Skeletal muscle satellite cell (primary cell): ENCODE measurements around the gene PLD2.
A peak's percentile ranks its signal among the peaks of the same experiment; 100 is the strongest.

Source experiments
- H3K27me3 ChIP-seq: 2 replicates; pipeline ENCODE4 v1.7.0; 2013; ENCODE audit warnings: low read length; ENCODE audit not compliant: control insufficient read depth, insufficient read depth
- H3K36me3 ChIP-seq: 2 replicates; pipeline ENCODE4 v1.7.0; 2013; ENCODE audit warnings: mild to moderate bottlenecking, control low read depth, low read length; ENCODE audit not compliant: insufficient read depth
- H3K4me1 ChIP-seq: 2 replicates; pipeline ENCODE4 v1.7.0; 2013; ENCODE audit warnings: low read length; ENCODE audit not compliant: control insufficient read depth, insufficient read depth
- H3K4me2 ChIP-seq: 2 replicates; pipeline ENCODE4 v1.7.0; 2013; ENCODE audit warnings: mild to moderate bottlenecking, low read length
- H3K4me3 ChIP-seq: 2 replicates; pipeline ENCODE4 v1.7.0; 2013; ENCODE audit warnings: low read length
- H3K9ac ChIP-seq: 2 replicates; pipeline ENCODE4 v1.7.0; 2013; ENCODE audit warnings: mild to moderate bottlenecking, low read depth, low read length, moderate library complexity
- H3K9me3 ChIP-seq: replicated peaks from 2 replicates; pipeline ENCODE4 v1.7.0; 2013; ENCODE audit warnings: mild to moderate bottlenecking, control low read depth, low read length

PLD2 gene

DNA sequence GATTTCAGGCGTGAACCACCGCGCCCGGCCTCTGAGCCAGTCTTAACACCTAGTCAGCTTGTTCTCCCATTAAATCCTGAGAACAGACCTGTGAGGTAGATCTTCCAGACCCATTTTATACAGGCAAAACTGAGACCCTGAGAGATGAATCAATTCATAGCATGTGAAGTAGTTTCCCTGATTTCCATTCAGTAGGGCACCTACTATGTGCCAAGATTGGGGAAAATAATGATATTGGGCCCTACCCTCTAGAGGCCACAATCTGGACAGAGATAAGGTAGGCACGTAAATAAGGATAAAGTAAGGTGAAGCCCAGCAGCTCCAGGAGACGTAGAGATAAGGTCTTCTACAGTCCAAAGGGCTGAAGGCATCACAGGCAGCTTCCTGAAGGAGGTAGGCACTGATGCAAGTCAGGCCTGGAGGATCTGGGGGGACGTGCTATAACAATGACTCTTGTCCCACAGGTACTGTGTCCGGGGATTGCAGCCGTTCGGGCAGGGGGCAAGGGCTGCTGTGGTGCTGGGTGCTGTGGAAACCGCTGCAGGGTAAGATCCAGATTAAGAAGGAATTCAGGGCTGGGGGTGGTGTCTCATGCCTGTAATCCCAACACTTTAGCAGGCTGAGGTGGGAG is 26.5 kb upstream of the PLD2 start:
- Histone ChIP-seq H3K4me3 (no peak overlapping the region), H3K4me2 (no peak overlapping the region)

DNA sequence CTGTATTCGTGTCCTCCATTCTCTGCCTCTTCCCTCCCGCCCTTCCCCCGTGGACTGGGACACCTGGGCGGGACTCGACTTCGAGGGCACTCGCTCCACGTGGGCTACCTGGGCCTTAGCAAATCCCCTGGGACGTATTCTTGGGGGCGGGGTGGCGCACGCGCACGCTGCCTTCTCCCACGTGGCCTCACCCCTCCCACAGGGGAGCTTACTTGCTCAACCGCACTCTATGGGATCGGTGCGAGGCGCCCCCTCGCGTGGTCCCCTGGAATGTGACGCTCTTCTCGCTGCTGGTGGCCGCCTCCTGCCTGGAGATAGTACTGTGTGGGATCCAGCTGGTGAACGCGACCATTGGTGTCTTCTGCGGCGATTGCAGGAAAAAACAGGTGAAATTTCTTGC is 24.3 kb upstream of the PLD2 start:
- Histone ChIP-seq H3K4me2 (no peak overlapping the region), H3K4me1 (peaks cover 15% of the 10 kb centered on the region), H3K4me3 (no peak overlapping the region), H3K9me3 (no peaks in the 10 kb centered on the region), H3K27me3 (peaks cover 55% of the 10 kb centered on the region), H3K9ac (no peak overlapping the region), H3K36me3 (no peaks in the 10 kb centered on the region)

More for the DNA sequence above, 26.5 kb upstream of the PLD2 start:
- peaks cover under 1% of the 10 kb centered on the region for H3K4me1 ChIP-seq
- peaks cover 58% of the 10 kb centered on the region for H3K27me3 ChIP-seq
- H3K36me3 ChIP-seq: no peaks in the 10 kb centered on the region
- H3K9me3 ChIP-seq: no peaks in the 10 kb centered on the region
- H3K9ac ChIP-seq: no peak overlapping the region

DNA sequence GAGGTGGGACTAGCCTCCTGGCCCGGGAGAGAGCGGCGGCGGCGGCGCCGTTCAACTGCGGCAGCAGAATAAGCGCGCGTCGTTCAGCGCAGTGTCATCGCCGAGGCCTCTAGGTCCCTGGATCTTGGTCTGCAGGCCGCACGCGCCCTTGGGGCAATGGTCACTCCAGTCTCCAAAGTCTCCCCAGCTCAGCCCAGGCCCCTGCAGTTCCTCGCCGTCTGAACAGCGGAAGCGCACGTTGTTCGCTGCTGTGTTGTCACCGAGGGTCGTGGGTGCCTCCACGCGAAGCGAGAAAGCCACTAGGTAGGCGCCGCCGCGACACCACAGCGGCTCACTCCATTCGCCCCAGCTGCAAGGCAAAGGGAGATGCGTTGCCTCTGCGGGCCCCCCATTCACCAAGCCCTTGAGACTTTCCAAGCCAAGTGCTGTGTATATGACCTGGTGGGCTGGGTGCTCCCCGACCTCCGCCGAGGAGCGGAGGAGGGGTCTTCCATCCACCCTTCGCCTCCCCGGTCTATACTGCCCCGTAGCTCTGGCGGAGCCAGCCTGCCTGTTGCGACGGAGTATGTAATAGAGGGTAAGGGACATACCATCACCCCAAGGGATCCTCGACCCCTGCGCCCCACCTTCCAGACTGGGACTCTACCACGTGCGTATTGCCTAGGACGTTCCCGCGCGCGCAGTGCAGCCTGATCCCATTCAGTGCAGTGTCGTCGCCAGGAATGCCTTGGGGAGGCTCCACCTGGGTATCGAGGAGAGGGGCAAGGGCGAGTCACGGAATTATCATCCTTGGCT is 21.4 kb upstream of the PLD2 start:
- no peak overlapping the region for H3K9ac ChIP-seq
- no peaks in the 10 kb centered on the region for H3K36me3 ChIP-seq
- peak overlapping the region; percentile 36 for H3K4me3 ChIP-seq
- no peaks in the 10 kb centered on the region for H3K9me3 ChIP-seq
- H3K4me1 ChIP-seq: peaks cover 24% of the 10 kb centered on the region
- H3K4me2 ChIP-seq: peak overlapping the region; percentile 67
- H3K27me3 ChIP-seq: peaks cover 32% of the 10 kb centered on the region

GRCh38 chr17:4786106-4786511 is 20.8 kb upstream of the PLD2 start, which contains the start of gene VMO1:
TSS of gene VMO1 (minus strand) at chr17:4786364. CDS start at chr17:4786352, 12 bp downstream.
- no peaks in the 10 kb centered on the region for H3K36me3 ChIP-seq
- peak within 1 kb of the TSS; percentile 36 for H3K4me3 ChIP-seq
- H3K4me1 ChIP-seq: peaks cover 27% of the 10 kb centered on the region
- peak within 1 kb of the TSS; percentile 67 for H3K4me2 ChIP-seq
- no peak within 1 kb of the TSS for H3K9ac ChIP-seq
- H3K9me3 ChIP-seq: no peaks in the 10 kb centered on the region
- H3K27me3 ChIP-seq: peaks cover 29% of the 10 kb centered on the region

DNA sequence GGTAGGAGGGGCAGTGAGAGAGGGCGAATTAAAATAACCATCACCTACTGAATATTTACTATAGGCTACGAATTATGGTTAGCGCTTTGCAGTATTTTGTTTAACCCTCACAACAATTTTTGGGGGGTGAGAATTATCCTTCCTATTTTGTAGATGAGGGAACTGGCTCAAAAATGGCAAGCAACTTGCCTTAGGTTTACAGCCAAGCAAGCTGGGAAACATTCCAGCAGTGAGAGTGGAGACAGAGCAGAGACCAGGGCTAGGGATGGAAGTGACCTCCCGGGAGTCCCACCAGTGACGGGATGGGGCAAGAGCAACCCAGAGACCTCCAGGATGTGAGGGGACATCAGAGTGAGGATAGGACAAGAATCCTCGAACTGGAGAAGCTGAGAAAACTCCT is 20.4 kb upstream of the PLD2 start:
- H3K27me3 ChIP-seq: peaks cover 29% of the 10 kb centered on the region
- no peaks in the 10 kb centered on the region for H3K9me3 ChIP-seq
- H3K4me1 ChIP-seq: peaks cover 27% of the 10 kb centered on the region
- no peaks in the 10 kb centered on the region for H3K36me3 ChIP-seq
- H3K4me2 ChIP-seq: peak overlapping the region; percentile 67
- H3K9ac ChIP-seq: no peak overlapping the region
- peak overlapping the region; percentile 36 for H3K4me3 ChIP-seq

- Histone ChIP-seq H3K36me3 (no peaks in the 10 kb centered on the region), H3K9me3 (no peaks in the 10 kb centered on the region), H3K4me3 (no peak overlapping the region), H3K4me2 (peak overlapping the region; percentile 87), H3K4me1 (peaks cover 27% of the 10 kb centered on the region), H3K9ac (no peak overlapping the region), H3K27me3 (peaks cover 21% of the 10 kb centered on the region)
These were observed 18.7 kb upstream of the PLD2 start for GRCh38 chr17:4788159-4788806.

DNA sequence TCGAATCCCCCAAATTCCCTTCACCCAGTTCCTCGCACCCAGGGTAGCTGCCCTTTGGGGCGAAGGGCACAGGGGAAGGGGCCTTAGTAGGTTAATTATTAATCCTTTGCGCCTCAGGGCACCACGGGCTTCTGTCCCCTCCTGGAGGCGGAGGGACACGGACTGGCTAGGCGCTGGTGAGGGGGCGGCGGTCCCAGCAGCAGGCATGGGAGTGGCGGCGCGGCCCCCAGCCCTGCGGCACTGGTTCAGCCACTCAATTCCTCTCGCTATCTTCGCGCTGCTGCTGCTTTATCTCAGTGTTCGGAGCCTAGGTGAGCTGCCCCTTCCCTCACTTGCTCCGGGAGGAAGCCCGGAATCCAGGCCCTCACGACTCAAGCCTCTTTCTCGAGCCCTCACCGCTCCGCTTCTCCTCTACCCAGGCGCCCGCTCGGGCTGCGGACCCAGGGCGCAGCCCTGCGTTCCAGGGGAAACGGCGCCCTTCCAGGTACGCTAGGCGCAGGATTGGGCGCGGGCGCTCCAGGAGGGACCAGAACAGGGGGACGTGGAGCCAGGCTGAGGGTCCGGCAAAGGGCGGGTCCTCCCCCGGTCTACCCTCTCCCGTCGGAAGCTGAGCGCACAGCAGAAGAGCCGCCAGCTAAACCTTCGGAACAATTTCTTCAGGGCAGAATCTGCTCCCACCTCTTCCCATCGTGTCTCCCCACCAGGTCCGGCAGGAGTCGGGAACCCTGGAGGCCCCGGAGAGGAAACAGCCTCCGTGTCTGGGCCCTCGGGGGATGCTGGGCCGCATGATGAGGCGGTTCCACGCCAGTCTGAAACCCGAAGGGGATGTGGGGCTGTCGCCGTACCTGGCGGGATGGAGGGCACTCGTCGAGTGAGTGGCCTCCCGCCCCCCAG is 17.9 kb upstream of the PLD2 start, which contains the start of gene GLTPD2:
Gene GLTPD2, plus strand, starts transcription at position 158 of the 894 bp plus-strand sequence. Its CDS starts 48 bp downstream, at position 206.
- H3K4me2 ChIP-seq: peak within 1 kb of the TSS; percentile 87
- peaks cover 27% of the 10 kb centered on the region for H3K4me1 ChIP-seq
- H3K9ac ChIP-seq: peak within 1 kb of the TSS; percentile 80
- no peaks in the 10 kb centered on the region for H3K36me3 ChIP-seq
- no peaks in the 10 kb centered on the region for H3K9me3 ChIP-seq
- peak within 1 kb of the TSS; percentile 79 for H3K4me3 ChIP-seq
- peaks cover 14% of the 10 kb centered on the region for H3K27me3 ChIP-seq

GRCh38 chr17:4789701-4789950 is 17.3 kb upstream of the PLD2 start:
- H3K9ac ChIP-seq: peak overlapping the region; percentile 80

DNA sequence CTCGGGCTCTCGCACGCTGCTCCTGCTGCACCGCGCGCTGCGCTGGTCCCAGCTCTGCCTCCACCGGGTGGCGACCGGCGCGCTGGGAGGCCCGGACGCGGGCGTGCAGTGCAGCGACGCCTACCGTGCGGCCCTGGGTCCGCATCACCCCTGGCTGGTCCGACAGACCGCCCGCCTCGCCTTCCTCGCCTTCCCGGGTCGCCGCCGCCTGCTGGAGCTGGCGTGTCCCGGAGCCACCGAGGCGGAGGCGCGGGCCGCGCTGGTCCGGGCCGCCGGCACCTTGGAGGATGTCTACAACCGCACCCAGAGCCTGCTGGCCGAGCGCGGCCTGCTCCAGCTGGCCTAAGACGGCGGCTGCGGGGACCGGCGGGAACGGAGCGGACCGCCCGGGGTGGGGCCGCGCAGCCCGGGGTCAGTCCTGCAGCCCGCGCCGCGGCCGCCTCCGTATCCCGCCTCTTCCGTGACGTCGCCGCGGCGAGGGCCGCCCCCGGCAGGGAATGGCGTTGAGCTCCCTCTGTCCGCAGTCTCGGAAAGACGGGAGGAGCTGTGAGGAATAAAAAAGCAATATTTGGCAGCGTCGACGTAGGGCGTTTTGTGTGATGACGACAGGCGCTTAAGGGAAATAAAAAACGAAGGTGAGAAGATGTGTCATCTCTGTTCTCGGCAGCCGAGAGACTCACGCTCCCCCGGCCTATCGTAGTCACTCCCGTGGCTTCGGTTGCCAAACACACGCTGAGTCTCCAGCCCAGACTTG is 16.8 kb upstream of the PLD2 start:
- no peaks in the 10 kb centered on the region for H3K9me3 ChIP-seq
- peak overlapping the region; percentile 79 for H3K4me3 ChIP-seq
- peak overlapping the region; percentile 87 for H3K4me2 ChIP-seq
- peaks cover 11% of the 10 kb centered on the region for H3K27me3 ChIP-seq
- peaks cover 27% of the 10 kb centered on the region for H3K4me1 ChIP-seq
- no peaks in the 10 kb centered on the region for H3K36me3 ChIP-seq
- H3K9ac ChIP-seq: peak overlapping the region; percentile 80

More at GRCh38 chr17:4789701-4789950, 17.3 kb upstream of the PLD2 start:
- Histone ChIP-seq H3K27me3 (peaks cover 11% of the 10 kb centered on the region), H3K4me3 (peak overlapping the region; percentile 79), H3K4me1 (peaks cover 27% of the 10 kb centered on the region), H3K36me3 (no peaks in the 10 kb centered on the region), H3K4me2 (peak overlapping the region; percentile 87), H3K9me3 (no peaks in the 10 kb centered on the region)

- Histone ChIP-seq H3K4me3 (peak overlapping the region; percentile 79), H3K9ac (peak overlapping the region; percentile 80)
These were observed 16.3 kb upstream of the PLD2 start for GRCh38 chr17:4790705-4791088.

More at GRCh38 chr17:4790705-4791088, 16.3 kb upstream of the PLD2 start:
- Histone ChIP-seq H3K9me3 (no peaks in the 10 kb centered on the region), H3K36me3 (no peaks in the 10 kb centered on the region), H3K27me3 (peaks cover 6% of the 10 kb centered on the region), H3K4me2 (peak overlapping the region; percentile 87), H3K4me1 (peaks cover 25% of the 10 kb centered on the region)
